HL-60 (cell line): ENCODE results near the gene CD99.

ENCODE experiments used
- DNase-seq, 2 experiments: peaks; one replicate each; pipeline ENCODE4 v3.0.0-alpha.2; 2010 to 2020; ENCODE audit warnings: low read depth in 1 of 2, low spot score in 1 of 2
- H3K27ac ChIP-seq: fragments of 250-450 bp; sonication (Bioruptor Pico); replicated peaks from 2 replicates; pipeline ENCODE4 v1.5.1; 2020; ENCODE audit warnings: mild to moderate bottlenecking, moderate library complexity
- H3K27me3 ChIP-seq: fragments of 250-450 bp; sonication (Bioruptor Pico); 2 replicates; pipeline ENCODE4 v1.5.1; 2021; ENCODE audit warnings: mild to moderate bottlenecking, moderate library complexity; ENCODE audit not compliant: insufficient read depth, poor library complexity, severe bottlenecking
- H3K4me3 ChIP-seq: replicated peaks from 2 replicates; pipeline ENCODE4 v1.5.1; 2011; ENCODE audit warnings: mild to moderate bottlenecking, control low read depth, low read length; ENCODE audit not compliant: insufficient read depth
- CTCF ChIP-seq: IDR thresholded peaks from one replicate; pipeline ENCODE4 v1.5.1; 2011; ENCODE audit warnings: low read length, control low read depth, inconsistent platforms; ENCODE audit not compliant: insufficient read depth
- GABPA ChIP-seq: IDR thresholded peaks from 2 replicates; pipeline ENCODE4 v1.6.1; 2012; ENCODE audit warnings: low read depth
- POLR2AphosphoS5 ChIP-seq: IDR thresholded peaks from 2 replicates; pipeline ENCODE4 v1.6.1; 2012; ENCODE audit warnings: low read depth
- REST ChIP-seq: IDR thresholded peaks from 2 replicates; pipeline ENCODE4 v1.6.1; 2012; ENCODE audit warnings: low read depth; ENCODE audit not compliant: insufficient replicate concordance
- SPI1 ChIP-seq: IDR thresholded peaks from 2 replicates; pipeline ENCODE4 v1.6.1; 2012; ENCODE audit warnings: low read depth, mild to moderate bottlenecking, borderline replicate concordance

Gene CD99

GRCh38 chrX:2698604-2699003 is 7.5 kb downstream of the CD99 start:
- DNase-seq: no peak
- TF ChIP-seq REST: no peak
- no peak for TF ChIP-seq POLR2AphosphoS5
- H3K27me3 ChIP-seq: no peaks in the 10 kb centered on the region
- H3K27ac ChIP-seq: no peak overlapping the region
- H3K4me3 ChIP-seq: no peak overlapping the region

- no peak for DNase-seq
- Histone ChIP-seq H3K27me3 (no peaks in the 10 kb centered on the region), H3K4me3 (no peak overlapping the region), H3K27ac (no peak overlapping the region)
- TF ChIP-seq REST: no peak
- TF ChIP-seq SPI1: no peak
- TF ChIP-seq GABPA: no peak
- no peak for TF ChIP-seq POLR2AphosphoS5
- no peak for TF ChIP-seq CTCF
Observed at GRCh38 chrX:2699959-2700358, 8.9 kb downstream of the CD99 start.

GRCh38 chrX:2700405-2701320 is 9.6 kb downstream of the CD99 start:
- H3K4me3 ChIP-seq: no peak overlapping the region
- TF ChIP-seq POLR2AphosphoS5: no peak
- no peak for TF ChIP-seq REST
- no peak for TF ChIP-seq SPI1
- TF ChIP-seq CTCF: no peak
- TF ChIP-seq GABPA: no peak
- H3K27me3 ChIP-seq: no peaks in the 10 kb centered on the region
- DNase-seq: no peak
- H3K27ac ChIP-seq: no peak overlapping the region
